Epithelial cell of esophagus (primary cell): ENCODE data around the gene MZT1.
"Not testable (repeated sequence)": the region's sequence is repeated elsewhere in the genome, so short reads cannot be mapped to it uniquely, and the experiment has no call there.

Experiments used
- DNase-seq: peaks from one replicate; pipeline ENCODE4 v3.0.0; 2010; ENCODE audit warnings: low read depth
- H3K4me3 ChIP-seq: 2 replicates; pipeline ENCODE4 v1.5.1; 2011; ENCODE audit warnings: mild to moderate bottlenecking, low read length, control low read depth
- TF ChIP-seq, protein P1 (sequence below): IDR thresholded peaks from 2 replicates; pipeline ENCODE4 v1.5.1; 2011; ENCODE audit warnings: low read depth, mild to moderate bottlenecking, low read length, control low read depth, inconsistent platforms; ENCODE audit not compliant: insufficient read depth; ENCODE audit errors: missing control alignments

The MZT1 gene

GRCh38 chr13:72751220-72751619 is 23.8 kb upstream of the MZT1 start:
- DNase-seq: no peak
- H3K4me3 ChIP-seq: no peak overlapping the region
- TF ChIP-seq, protein P1, sequence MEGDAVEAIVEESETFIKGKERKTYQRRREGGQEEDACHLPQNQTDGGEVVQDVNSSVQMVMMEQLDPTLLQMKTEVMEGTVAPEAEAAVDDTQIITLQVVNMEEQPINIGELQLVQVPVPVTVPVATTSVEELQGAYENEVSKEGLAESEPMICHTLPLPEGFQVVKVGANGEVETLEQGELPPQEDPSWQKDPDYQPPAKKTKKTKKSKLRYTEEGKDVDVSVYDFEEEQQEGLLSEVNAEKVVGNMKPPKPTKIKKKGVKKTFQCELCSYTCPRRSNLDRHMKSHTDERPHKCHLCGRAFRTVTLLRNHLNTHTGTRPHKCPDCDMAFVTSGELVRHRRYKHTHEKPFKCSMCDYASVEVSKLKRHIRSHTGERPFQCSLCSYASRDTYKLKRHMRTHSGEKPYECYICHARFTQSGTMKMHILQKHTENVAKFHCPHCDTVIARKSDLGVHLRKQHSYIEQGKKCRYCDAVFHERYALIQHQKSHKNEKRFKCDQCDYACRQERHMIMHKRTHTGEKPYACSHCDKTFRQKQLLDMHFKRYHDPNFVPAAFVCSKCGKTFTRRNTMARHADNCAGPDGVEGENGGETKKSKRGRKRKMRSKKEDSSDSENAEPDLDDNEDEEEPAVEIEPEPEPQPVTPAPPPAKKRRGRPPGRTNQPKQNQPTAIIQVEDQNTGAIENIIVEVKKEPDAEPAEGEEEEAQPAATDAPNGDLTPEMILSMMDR: no peak

DNA sequence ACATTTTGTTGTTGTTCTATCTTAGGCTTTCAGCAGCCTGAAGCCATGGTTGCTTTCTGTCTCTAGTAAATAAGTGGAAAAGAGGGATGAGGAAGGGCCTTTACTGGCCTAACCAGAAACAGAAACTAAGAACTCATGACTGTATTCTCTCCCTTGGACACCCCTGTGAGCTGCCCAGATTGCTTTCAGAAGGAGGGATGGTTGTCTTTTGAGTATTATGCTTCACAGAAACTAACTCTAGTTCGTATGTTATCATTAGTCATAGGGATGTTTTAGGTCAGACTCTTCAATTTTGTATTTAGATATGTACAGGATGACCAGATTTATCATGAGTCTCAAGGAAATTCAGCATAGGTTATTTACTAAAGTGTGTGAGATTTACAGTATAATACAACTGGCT is 17.8 kb upstream of the MZT1 start:
- DNase-seq: no peak
- TF ChIP-seq, protein P1: no peak
- no peak overlapping the region for H3K4me3 ChIP-seq

- no peak overlapping the region for H3K4me3 ChIP-seq
- TF ChIP-seq, protein P1: no peak
- no peak for DNase-seq
Measured at GRCh38 chr13:72740015-72740414, 12.6 kb upstream of the MZT1 start.

DNA sequence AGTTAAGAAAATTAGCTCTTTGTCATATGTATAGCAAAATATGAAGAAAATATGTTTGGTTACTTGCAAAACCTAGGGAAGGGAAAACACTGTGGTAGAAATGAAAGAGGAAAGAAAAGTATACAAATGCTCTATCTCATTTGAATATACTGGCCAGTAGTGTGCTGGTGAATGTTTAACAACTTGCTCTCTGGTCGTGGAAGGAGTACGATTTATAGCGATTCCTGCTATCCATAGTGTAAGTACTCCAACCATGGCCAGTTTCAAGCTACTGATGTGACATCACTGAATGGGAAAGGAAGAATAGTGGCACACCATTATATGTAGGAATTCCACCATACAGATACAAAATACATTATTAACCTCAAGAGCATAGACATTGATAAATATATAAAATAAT is 9.6 kb upstream of the MZT1 start:
- H3K4me3 ChIP-seq: no peak overlapping the region
- DNase-seq: no peak
- TF ChIP-seq, protein P1: no peak

- TF ChIP-seq, protein P1: no peak
- no peak for DNase-seq
- H3K4me3 ChIP-seq: peak overlapping the region; percentile 94
Measured at GRCh38 chr13:72728290-72728605, 819 bp upstream of the MZT1 start.

DNA sequence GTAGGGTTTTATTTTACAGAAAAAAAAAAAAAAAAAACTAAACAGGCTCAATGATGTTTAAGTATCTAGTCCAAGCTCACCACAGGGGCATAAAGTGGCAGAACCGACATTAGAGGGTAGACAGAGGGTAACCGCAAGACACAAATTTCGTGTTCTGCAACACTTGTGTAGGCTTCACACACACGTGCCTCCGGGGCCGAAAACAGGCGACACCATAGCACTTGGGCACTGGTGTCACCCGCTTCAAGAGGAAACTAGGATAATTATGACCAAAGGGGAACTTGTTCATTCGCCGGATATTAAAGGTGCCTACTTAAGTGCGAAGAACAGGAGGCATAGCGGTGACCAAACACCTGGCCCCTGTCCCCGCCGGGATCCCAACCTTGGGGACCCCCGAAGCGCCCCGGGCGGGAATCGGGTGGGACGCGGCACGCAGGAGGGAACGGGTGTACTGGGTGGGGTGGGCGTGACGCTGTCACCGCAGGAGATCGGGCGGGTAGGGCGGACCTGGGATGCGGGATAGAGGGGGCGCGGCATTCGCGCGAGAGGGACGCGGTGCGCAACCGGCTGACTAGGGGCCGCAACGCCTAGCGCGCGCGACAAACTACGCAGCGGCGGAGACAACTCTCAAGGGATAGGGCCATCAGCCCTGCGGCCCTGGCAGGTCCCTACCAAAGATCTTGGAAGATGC is 558 bp downstream of the MZT1 start:
- peak; percentile 9 for DNase-seq
- TF ChIP-seq, protein P1: no peak
- peak overlapping the region; percentile 94 for H3K4me3 ChIP-seq

- peak overlapping the region; percentile 94 for H3K4me3 ChIP-seq
Measured at GRCh38 chr13:72726185-72726584, 1.2 kb downstream of the MZT1 start.

GRCh38 chr13:72716776-72717175 is 10.7 kb downstream of the MZT1 start:
- TF ChIP-seq, protein P1: no peak
- DNase-seq: no peak
- H3K4me3 ChIP-seq: no peak overlapping the region

More at GRCh38 chr13:72726185-72726584, 1.2 kb downstream of the MZT1 start:
- DNase-seq: not testable (repeated sequence)
